Smooth muscle cell of the brain vasculature (primary cell): ENCODE data around the gene PTPRM.

Experiments
- DNase-seq: peaks from one replicate; pipeline ENCODE4 v3.0.0-alpha.2; 2012; ENCODE audit warnings: low read depth, low spot score

The PTPRM gene

DNA sequence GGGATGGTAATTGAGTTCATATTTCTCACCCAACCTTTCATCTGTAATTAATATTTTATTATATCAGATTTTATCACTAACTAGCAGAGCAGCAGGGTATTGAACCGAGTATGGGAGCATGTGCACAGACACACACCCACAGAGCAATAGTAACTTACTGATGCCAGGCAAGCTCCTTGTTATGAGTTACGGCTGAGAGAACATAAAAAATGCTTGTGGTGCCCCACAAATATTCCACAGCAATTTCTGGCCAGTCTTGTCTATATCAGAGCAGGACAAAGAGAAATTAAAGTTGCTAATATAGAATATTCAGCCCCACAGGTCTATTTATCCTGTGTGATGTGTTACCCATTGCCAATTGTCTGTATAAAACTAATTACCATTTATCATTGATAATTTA, 540.3 kb downstream of the PTPRM start:
- no peak for DNase-seq

DNA sequence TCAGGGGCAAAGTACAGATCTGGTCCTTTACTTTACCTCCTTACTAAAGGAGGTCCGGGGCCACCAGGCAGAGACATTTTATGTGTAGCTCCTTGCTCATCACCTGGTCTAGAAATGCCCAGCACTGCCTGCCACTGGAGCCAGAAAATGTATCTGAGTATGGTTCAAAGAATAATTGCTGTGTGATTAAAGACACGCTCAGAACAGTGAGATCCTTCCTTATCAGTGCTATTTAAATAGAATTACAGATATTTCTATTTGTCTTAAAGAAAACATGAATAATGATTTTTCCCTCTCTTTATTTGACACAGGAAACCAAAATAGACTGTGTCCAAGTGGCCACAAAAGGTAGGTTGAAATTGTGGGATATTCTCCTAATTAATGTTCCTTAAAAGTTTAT, 547.4 kb downstream of the PTPRM start:
- no peak for DNase-seq

DNA sequence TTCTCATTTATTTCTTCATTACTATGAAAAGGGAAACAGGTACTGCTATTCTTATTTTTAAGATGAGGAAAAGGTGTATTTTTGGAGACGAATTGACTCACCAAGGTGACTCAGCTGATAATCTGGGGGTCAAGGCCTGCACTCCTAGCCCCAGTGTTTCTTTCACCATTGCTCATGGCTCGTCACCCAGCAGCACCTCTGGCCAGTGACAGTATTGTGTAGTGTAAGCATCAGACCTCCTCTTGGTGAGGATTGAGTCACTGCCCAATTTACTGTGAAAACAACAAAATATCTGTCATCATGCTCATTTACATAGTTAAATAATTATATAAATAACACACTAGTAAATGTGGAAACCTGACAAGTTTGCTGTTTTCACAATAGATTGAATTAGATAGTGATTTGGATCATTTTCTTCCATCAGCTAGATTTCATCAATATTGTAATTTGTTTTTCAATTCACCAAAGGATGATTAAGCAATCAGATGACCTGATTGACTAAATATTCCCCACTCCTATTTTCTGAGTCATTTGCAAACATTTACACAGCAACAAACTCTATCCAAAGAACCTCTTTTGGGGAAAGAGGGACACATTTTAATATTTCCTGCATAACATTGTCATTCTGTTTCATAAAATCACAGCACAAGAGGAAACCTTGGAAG, 549.4 kb downstream of the PTPRM start:
- no peak for DNase-seq

DNA sequence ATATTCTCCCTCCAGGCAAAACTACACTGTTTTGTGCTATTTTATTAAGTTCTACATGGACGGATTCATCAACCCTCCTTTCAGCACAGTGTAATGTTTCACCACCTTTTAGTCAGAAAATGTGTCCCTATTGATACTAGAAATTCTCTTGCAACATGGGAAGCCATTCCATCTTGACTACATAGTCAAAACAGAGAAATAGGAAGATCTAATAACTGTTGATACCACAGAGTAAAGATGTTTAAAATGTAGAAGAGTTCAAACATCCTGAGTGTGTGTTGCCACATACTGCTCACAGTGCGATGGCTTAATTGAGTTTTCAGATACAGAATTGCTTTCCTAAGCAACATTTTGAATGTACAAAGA, 549.9 kb downstream of the PTPRM start:
- DNase-seq = no peak

DNA sequence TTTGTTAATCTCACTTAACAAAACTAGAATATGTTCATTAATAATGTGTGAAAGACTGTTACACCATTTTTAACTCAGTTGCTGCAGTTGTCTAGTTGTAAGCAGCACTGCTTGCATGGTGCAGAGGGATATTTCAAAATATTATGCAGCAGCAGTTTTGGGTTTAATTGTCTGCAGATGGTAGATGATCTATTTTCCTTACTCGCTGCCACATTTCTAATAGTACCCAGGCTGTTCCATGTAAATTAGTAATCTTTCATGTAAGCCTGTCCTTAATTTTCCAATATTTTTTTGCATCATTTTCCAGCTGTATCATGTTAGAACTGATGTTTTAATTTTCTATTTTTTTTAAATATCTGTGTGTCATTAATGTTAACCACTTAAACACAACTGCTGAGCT, 554.0 kb downstream of the PTPRM start:
- DNase-seq = no peak

DNA sequence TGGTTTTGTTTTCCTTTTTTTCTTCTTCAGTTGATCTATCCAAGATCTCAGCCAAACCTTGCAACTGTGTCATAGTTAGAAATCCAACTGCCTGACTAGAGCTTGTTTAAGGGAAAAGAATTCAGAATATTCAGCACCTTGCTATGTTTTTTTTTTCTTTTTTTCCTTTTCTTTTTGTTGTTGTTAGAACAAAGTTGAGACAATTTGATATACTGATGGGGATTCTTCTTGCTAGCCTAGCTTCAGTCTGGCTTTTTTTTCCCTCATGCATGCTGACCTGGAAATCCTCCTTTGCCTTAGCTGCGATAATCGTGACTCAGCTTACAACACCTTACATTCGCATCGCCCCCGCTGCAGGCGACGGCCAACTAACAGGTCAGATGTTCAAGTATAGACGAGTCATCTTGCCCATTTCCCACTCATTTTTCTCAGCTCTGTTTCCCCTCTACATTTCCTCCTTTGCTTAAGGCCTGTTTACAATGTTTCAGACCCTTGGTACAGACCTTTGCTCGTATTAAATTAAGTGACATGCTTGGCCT, 554.9 kb downstream of the PTPRM start:
- DNase-seq = no peak

DNA sequence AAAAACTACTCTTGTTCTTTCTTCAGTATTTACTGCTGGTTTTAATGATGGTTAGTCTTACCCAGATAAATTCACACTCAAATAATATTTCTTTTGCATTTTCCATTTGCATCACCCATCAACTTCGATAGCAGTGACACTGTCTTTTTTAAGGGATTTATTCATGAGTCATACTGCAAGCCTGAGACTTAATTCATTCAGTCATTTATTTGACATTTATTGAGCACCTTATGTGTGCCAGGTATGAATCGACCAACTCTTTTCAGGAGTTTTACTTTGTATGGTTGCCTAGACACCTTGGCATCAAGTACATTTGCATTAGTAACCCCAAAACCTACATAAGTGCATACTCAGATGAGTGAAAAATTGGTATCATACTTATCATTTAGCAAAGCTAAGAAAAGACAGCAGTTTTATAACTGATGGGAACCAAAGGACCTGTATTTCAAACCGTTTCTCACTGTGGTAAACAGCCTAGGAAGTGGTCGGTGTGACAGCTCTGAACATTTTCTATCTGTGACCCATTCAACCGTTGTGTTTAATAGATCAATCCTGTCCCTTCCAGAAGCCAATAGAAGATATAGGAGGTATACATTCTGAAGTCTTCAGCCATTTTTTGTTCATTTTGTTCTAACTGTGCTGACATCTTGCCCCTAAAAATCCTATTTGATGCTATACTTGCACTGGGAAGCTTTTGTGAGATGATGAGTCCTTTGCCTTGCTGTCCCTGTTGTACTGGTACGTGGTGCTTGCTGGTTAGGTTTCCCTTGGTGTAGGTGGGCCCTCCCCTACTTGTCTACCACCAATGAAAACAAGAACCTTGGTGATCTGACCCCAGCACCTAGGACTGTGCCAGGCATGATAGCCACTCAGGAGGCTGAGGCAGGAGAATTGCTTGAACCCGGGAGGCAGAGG, 557.4 kb downstream of the PTPRM start:
- DNase-seq = no peak

DNA sequence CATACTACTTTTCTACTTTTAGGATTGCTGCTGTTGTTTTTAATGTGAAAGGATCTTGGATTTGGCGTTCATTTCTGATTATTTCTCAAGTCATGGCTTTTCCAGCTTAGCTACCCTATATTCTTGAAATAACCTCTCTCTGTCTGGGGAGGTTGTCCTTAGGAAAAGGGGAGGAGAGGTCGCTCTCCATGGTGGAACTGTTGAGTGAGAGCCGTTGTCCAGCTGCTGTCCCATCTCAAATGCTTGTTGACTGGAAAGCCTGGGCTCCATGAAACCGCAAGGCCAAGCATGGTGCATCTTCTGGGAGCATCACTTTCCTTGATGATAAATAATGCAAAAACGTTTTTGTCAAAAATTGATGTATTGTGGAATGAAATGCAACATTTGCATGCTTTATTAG, 563.0 kb downstream of the PTPRM start:
- DNase-seq = no peak

DNA sequence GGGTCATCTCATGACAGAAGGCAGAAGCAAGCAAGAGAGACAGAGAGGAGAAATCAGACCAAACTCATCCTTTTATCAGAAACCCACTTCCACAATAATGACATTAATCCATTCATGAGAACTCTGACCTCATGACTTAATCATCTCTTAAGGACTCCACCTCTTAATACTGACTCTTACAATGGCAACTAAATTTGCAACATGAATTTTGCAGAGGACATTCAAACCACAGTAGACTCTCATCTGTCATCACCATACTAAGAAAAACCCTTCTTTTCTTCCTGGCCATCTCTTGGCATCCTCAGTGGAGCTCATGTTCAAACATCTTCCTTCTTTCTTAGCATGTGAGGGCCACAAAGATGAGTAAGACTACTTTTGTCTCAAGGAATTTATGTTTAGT, 565.9 kb downstream of the PTPRM start:
- no peak for DNase-seq

DNA sequence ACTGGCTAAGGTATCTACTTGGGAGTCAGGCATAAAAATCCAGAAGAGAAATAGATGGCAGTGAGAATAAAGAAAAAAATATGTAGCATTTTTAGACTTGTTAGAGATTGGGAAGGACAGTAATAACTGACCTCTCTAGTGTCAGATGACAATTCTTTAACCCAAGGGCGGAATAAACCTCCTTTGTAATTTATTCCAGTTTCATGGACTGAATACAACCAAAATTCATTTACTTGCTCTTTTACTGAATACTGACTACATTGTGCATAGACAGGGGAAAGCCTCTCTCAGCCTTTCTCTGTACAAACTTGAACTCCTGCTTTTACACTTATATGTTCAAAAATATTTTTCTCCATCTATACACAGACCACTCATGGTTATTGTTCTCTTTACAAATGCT, 566.8 kb downstream of the PTPRM start:
- no peak for DNase-seq

DNA sequence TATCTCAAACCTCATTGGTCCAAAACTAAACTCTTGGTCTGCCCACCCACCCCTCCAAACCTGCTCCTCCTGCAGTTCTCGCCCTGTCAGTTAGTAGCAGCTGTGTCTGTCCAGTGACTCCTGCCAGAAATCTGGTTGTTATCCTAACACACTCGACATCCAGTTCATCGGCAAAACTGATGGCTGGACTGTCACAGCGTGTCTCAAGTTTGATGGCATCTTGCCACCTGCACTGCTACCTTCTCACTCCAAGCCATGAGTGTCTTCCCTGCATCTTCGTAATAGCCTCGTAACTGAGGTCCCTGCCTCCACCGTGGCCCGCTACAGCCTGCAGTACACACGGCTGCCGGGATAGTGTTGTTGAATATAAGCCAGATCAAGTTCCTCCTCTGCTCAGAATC, 572.0 kb downstream of the PTPRM start:
- no peak for DNase-seq

DNA sequence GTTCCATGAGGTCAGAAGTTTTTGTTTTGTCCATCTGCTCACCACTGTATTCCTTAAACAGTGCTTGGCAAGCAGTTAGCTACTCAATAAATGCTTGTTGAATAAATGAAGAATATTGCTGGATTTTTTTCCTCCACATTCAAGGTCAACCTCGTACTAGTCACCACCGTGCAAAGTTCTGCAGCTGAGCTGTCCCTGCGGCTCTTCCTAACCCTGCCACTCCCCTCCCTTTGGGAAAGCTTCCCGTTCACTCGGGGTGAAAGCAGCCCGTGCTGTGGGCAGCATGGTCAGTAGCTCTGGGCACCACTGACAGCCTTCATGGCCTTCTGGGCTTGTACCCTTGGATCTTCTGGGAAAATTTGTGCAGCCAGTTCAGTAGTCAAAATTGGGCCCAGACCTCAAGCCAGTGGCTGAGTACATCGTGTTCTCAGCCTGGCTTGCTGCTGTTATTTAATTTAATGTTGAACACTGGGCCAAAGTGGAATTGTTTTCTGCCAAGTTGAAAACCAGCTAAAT, 572.8 kb downstream of the PTPRM start:
- DNase-seq = no peak

DNA sequence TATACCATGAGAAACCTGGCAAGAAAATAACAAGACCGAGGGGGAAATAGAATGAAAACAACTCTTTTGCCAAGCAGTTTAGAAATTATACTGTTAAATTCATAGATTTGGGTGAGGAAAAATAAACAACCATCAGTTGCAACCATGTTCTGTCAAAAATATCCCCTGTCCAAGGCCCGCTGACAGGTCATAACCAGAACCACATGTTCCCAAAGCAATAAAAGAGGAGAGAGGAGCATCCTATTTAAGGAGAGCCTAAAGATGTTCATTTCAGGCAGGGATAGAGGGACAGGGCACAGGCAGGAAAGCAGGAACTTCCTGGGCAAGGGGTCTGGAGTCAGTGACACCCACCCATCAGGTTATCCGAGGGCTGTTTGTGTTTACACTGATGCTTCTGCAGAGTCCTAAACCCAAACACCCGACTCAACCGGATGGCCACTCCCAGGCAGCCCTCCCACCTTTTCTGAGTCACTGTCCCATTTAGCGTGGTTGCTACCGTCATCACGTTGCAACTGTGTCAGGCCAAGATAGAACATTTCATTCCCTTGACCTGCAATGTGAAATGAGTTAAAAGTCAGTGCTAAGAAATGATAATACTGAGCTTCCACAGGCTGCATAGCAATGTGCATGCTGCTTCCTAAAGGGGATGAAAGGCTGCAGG, 573.9 kb downstream of the PTPRM start:
- DNase-seq = no peak

DNA sequence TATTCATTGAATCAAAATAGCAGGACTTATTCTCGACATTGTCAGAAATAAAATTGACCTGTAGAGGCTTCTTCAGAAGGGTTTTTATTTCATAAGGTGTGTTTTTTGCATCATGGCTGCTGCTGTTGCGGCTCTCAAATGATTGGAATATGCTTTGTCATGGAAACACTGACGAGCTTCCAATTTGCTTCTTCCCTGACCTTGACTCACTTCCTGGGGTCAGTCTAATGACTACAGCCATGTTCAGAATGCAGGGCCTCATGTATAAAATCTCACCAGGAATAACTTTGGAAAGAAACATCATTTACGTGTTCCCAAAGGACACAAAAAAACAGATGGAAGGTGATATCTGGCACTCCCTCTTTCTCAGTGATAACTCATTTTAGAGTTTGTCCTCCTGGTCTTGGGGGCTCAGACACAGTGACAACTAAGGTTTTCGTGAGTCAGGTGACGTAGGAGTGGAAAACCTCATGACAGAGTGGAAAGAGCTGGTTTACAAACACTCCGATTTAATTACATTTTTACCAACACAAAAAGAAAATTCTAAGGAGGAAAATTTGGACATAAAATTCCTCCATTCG, 575.1 kb downstream of the PTPRM start:
- no peak for DNase-seq

DNA sequence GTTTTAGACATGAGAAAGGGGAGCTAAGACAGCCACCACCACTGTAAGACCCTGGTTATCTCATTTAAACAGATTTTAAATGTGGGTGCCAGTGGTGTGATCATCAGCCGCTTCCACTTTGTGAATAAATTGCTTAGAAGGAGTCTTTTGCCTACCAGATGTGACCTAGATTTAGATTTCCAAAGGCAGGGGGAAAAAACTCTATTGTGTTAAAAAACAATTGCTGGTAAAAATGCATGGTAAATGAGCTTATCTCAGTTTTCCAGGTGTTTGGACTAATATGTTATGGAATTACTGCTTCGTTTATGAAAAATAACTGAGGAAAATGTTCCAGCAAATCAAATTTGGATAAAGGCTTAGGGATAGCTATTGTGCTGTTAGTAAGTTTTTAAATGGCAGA, 575.8 kb downstream of the PTPRM start:
- DNase-seq = no peak

DNA sequence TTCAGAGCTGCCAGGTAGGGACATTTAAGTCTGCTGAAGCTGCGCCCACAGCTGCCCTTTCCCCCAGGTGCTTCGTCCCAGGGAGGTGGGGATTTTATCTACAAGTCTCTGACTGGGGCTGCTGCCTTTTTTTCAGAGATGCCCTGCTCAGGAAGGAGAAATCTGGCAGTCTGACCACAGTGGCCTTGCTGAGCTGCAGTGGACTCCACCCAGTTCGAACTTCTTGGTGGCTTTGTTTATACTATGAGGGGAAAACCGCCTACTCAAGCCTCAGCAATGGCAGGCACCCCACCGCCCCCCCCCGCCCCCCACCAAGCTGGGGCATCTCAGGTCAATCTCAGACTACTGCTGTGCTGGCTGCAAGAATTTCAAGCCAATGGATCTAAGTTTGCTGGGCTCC, 584.1 kb downstream of the PTPRM start:
- DNase-seq = no peak

DNA sequence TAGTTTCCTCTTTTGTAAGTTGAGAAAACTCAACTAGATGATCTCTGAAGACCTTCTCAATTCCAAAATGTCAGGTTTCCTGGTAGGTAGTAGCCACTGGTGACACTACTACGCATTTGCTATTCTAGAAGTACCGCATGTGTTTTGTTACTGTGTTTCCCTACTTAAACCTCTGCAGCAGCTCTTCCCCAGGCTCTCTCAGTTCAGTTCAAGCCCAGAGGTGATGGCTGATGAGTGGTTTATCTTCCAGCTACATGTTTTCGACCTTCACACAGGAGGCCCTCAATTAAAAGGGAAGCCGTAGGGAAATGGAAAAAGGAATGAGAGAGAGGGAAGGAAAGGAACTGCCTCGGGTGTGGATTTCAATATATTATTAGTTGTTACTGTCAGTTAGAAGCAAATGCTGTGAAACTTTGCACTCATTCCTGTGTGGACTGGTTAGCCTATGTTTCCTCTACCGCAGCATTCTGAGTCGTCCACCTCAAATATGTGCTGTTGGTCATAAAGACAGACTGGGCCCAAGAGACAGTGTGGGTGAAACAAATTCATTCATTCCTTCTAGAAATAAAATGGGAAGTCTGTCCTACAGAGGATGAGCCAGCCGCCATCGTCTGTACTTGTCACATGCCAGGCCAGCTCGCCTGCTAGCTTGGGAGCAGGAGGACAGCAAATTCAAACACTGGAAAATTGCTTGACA, 586.9 kb downstream of the PTPRM start:
- DNase-seq = no peak

DNA sequence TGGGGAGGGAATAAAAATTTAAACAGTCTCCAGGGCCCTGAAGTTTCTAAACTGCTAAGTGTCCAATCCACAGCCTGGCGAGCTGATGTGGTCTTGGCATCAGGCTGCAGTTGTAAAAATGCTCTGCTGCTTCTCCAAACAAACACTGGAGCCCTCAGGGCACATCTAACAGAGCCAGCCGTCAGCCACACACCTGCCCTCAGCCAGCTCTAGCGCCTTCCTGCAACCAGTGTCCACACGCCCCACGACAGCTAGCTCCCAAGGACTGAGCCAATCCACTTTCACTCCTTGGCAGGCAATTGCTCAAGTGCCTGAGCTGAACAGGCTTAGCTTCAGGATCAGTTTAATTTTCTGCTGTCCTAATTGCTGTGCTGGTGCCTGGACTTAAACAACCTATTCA, 595.7 kb downstream of the PTPRM start:
- no peak for DNase-seq

DNA sequence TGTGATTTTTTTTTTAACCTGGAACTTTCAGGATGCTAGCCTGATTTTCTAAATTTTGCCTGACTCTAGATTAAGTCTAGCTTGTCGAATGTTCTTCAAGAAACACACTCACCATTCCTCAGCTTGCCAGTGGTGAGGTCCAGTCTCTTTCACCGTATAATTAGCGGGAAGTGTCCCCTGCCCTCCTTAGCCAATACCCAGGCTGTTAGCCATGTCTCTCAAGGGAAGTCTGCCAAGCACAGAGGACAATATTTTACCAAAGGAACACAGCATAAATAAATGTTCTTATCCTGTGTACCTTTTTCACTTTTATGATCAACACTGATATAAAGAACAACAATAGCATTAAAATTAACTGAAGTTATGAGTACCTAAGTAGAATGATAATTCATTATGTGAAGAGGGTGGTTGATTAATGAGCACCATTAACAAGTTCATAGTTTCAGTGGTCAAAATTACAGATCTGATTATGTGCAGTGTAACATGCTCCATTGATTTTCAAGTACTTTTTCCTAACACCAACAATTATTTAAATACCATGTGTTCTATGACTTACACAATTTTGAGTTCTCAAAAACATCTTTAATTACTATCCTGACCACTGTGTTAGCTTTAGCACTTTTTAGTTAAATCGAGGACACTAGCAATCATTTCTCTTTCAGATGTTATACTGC, 596.3 kb downstream of the PTPRM start:
- no peak for DNase-seq

DNA sequence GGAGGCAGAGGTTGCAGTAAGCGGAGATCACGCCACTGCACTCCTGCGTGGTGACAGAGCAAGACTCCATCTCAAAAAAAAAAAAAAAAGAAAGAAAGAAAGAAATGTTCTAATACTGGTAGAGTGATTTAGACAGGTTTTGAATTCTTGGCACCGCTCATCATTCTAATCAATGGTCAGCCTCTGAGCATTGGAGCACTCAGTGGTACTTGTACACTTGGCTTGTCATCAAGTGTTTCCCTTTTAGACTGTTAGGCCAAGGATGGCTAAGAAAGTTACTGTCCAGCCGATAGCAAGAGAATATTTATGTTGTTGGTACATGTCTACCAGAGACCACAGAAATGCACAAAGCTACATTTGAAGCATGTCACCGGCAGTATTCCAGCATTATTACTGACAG, 598.0 kb downstream of the PTPRM start:
- no peak for DNase-seq

DNA sequence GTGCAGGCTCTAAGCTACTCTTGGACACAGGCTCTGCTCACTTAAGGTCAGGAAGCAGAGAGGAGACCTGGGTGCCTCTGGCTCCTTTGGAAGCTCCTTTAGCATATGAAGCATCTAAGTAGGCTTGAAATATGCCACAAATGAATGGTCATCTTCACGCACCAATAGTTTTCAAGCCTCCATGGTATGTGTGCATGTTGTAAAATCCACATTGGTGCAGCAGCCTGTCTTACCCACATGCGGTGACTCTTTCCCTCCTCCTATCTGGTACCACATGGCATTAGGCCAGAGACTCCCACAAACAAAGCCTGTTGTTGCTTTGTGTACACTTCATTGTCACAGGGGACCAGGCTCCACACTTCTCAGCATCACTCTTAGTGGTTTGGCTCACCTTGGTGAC, 599.9 kb downstream of the PTPRM start:
- DNase-seq = no peak
